HTERT RPE-1 (cell line): ENCODE measurements around the gene ZFAND3.
"Not testable (repeated sequence)": the region's sequence is repeated elsewhere in the genome, so short reads cannot be mapped to it uniquely, and the experiment has no call there.

Experiments used
- in situ Hi-C: fragments of 300-500 bp; cut with MboI; formaldehyde crosslinking; loops from 4 replicates; pipeline ENCODE4 v1.14.3; 2020; ENCODE audit warnings: low sequenced_read_pairs

The ZFAND3 gene

DNA sequence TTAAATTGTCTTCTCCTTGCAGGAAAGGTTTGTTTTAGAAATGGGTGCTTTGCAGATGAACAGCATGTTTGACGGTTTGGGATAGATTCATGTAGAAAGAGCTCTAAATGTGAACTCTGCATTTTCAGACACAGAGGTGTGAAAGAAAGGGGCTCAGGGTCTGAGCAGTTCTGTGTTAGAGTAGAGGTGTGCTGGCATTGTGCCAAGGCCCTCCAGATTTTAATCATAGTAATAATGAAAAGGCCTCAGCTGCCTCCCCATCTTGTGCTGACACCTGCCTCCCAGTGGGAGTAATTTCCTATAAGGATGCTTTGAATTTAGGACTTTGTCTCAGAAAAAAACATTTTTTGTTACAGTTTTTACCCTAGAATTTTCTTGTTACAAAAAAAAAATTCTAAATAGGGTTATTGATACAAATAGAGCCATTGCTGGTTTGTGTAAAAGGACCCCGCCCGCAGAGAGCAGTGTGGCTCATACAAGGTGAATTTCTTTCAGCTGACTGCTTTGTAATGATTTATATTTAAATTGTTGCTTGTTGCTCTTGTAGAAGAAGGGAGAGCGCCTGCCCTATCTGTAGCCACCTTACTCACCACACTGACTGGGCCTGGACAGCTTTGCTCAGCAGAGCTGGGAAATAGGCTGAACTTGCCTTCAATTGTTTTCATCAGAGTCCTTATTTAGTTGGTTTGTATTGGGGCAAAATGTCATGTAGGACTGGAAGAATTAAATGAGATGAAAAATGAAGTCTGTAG is 294.5 kb downstream of the ZFAND3 start:
- in situ Hi-C loops: no loop called here

DNA sequence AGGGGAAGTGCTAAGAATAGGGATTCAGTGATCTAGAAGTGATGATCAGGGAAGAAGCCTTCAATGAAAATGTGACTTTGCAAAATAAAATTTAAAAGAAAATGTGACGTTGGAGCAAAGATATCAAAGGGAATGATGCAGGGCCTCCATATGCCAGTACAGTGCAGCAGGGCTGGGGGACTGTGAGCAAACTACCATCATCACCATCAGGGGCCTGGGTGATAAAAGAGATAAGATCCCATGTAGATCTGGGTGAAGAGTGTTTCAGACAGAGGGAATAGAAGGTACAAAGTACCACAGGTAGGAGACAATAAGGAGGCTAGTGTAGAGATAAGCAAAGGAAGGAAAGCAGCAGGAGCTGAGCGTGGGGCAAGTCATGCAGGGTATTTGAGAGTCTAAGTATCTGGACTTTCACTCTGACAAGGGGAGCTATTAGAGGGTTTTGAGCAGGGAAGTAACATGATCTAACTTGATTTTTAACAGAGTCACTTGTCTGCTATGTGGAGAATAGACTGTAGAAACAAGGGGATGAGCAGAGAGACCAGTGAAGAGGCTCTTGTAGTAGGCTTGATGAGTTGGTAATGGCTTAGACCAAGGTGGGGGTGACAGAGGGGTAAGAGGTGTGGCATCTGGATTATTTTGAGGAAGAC is 295.6 kb downstream of the ZFAND3 start:
- in situ Hi-C loops: no loop called here

GRCh38 chr6:38115626-38116008 is 296.1 kb downstream of the ZFAND3 start:
- in situ Hi-C loops: no loop called here

DNA sequence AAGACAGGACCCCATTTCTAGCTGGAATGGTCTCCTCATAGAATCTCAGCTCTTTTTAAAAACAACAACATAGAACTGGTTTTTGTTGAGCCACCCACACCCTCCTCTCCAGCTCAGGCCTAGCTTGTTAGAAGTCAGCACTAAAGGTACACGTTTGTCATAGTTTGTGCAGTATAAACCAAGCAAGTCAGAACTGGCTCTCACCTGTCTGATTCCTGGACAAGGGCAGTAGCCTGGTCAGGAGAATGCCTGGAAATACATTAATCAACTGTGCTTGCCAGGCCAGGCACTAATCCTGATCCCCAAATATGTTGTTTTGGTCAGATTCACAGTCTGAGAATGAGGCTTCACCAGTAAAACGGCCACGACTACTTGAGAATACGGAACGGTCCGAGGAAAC is 296.7 kb downstream of the ZFAND3 start:
- in situ Hi-C loops: no loop called here

DNA sequence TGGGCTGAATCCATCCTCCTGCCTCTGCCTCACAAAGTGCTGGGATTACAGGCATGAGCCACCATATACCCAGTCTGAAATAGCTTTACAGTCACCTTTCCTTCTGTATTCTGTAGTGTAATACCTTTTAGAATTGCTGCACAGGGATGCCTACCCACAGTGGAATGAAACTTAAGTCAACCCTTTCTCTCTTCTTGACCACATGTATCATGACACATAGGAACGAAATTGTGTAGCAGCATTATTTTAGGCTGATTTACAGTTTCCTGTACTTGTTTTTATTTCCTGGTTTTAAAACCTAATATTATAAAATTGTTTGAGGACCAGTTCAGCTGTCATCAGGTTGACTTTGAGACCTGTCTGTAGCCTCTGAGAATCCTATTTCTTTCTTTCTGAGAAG is 297.8 kb downstream of the ZFAND3 start:
- in situ Hi-C loops: no loop called here

- in situ Hi-C loops: no loop called here
These were observed 299.4 kb downstream of the ZFAND3 start for GRCh38 chr6:38118791-38119365.

DNA sequence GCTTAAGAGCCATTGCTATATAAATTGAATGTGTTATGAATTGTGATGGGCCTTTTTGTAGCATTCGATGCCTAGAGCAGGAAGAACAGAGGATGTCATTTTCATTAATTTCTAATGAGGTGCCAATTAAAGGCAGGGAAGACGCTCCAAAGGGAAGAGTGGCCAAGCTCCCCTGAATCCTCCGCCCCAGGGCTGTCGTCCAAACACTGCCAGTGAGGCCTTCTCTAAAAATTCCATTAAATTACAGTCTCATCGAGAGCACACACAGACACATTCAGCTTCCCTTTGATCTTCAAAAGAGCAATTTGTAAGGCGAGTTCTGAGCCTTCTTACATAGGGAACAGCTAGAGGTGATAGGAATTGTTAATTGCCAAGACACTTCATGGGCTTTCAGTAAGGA is 300.0 kb downstream of the ZFAND3 start:
- in situ Hi-C loops: no loop called here

GRCh38 chr6:38124224-38124926 is 304.8 kb downstream of the ZFAND3 start:
- in situ Hi-C loops: not testable (repeated sequence)

DNA sequence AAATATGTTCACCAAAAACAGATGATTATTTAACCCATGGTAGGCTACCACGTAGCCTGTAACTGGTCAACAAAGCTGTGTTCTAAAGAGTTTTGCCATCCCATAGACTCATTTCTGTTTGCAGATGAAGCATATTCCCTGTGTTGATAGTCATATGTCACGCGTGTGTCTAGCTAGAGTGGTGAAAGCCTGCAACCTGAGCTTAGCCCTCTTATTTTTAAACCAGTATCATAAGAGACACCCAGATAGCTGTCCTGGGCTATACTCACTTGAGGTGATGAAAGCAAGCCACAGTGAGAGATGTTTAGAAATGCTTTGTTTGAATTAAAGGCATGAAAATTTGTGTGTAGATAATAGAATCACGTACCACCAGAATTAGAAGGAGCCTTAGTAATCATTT is 307.8 kb downstream of the ZFAND3 start:
- in situ Hi-C loops: no loop called here

DNA sequence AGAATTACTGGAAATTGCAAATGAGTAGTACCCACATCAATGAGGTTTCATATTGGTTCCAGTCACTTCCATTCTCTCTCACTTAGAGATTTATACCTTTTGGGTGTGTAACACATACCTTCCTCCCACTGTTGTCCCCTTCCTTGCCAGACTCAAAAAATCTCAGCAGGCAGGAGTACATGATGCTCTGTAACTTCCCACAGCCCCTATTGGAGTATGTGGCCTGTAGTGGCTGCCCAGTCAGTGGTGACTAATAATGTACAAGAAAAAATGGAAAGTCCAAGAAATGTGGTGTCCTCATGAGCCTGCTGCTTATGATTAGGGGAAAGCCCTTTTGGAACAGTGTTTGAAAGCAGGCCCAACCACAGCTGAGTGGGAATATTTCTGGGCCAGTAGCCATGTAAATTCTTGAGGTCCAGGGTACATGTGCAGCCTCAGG is 312.0 kb downstream of the ZFAND3 start:
- in situ Hi-C loops: no loop called here

DNA sequence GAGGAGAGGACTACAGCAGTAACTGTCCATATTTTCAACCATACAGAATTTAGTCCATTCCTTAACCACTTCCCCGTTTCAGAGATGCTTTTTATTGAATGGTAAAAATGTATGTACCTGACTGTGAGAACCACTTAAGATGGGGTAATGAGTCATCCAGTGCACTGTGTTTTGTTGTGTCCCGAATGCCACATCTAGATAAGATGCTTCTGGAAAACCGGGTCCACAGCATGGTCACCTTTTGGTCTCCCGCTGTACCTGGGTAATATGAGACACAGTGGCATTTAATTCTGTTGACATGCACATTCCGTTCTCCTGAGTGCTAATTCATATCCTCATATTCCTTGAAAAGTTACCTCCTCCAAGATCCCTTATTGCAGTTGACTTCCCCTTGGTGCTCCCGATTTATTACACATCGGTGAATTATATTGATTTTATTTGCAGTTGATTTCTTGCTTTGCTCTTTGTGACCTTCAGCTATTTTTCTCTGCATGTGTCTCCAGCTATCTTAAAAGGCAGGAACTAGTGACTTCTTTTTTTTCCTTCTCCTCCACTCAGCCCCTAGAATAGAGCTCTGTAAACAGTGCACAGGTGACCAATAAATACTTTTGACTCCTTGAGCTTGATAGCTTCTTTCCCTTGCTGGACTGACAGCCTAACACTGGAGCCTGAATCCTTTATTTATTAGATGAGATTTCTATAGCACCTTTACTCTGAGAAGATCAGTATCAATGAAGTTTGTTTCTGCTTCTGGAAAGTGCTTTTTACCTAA is 314.6 kb downstream of the ZFAND3 start:
- in situ Hi-C loops: no loop called here

GRCh38 chr6:38134704-38135088 is 315.2 kb downstream of the ZFAND3 start:
- in situ Hi-C loops: no loop called here

- in situ Hi-C loops: no loop called here
These were observed 317.0 kb downstream of the ZFAND3 start for GRCh38 chr6:38136547-38136946.

DNA sequence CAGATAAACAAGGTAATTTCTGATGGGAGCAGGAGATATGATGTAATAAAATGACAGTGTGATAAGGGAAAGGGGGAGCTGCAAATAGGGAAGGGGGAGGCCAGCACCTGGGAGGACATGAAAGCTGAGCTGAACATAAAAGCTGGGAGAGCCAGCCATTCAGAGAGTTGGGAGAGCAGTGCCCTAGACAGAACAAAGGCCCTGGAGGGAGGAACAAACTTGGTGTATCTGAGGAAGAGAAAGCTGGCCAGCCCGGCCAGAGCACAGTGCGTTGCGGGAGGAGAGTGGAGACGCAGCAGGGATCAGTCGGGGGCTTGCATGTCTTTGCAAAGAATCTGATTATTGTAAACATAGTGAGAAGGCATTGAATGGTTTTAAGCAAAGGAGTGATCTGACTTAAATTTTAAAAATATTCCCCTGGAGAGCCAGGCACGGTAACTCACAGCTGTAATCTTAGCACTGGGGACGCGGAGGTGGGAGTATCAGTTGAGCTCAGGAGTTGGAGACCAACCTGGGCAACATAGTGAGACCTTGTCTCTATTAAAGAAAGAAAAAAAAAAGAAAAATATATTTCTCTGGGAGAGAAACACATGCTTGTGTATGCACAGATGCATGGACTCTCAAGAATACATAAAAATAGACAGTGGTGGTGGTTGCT is 318.2 kb downstream of the ZFAND3 start:
- in situ Hi-C loops: no loop called here

DNA sequence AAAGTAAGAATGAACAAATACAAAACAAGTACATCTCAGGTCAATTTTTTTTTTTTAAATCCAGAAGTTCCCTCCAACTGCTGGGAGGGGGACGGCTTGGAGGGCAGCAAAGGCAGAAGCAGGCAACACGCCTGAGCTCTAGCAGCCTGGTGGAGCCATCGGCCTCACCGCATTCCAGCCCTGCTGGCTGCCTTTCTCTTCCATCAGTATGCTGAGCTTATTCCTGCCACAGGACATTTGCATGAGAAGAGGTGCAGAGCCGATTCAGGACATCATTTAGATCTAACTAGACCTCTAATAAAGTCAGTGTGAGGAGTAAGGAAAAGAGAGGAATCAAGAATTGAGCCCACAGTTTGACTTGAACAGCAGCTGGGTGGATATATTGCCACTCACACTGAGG is 318.8 kb downstream of the ZFAND3 start:
- in situ Hi-C loops: no loop called here

- in situ Hi-C loops: no loop called here
These were observed 321.6 kb downstream of the ZFAND3 start for GRCh38 chr6:38141085-38141484.

GRCh38 chr6:38141716-38142115 is 322.2 kb downstream of the ZFAND3 start:
- in situ Hi-C loops: no loop called here

- in situ Hi-C loops: no loop called here
These were observed 322.8 kb downstream of the ZFAND3 start for GRCh38 chr6:38142178-38142902.

- in situ Hi-C loops: no loop called here
These were observed 323.9 kb downstream of the ZFAND3 start for GRCh38 chr6:38143191-38144150.
